ENCODE data around the gene INHBB.

The INHBB gene

GRCh38 chr2:120316071-120316470 lies 29.9 kb upstream of the INHBB start:
- no peak overlapping the region for H3K4me3 ChIP-seq (ENCODE audit: low read depth, low read length)
- TF ChIP-seq, protein P1, sequence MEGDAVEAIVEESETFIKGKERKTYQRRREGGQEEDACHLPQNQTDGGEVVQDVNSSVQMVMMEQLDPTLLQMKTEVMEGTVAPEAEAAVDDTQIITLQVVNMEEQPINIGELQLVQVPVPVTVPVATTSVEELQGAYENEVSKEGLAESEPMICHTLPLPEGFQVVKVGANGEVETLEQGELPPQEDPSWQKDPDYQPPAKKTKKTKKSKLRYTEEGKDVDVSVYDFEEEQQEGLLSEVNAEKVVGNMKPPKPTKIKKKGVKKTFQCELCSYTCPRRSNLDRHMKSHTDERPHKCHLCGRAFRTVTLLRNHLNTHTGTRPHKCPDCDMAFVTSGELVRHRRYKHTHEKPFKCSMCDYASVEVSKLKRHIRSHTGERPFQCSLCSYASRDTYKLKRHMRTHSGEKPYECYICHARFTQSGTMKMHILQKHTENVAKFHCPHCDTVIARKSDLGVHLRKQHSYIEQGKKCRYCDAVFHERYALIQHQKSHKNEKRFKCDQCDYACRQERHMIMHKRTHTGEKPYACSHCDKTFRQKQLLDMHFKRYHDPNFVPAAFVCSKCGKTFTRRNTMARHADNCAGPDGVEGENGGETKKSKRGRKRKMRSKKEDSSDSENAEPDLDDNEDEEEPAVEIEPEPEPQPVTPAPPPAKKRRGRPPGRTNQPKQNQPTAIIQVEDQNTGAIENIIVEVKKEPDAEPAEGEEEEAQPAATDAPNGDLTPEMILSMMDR (conservative IDR thresholded peaks at IDR 0.05; ENCODE audit: low read depth, low read length), result no peak
- DNase-seq (ENCODE audit: low read depth), result no peak

DNA sequence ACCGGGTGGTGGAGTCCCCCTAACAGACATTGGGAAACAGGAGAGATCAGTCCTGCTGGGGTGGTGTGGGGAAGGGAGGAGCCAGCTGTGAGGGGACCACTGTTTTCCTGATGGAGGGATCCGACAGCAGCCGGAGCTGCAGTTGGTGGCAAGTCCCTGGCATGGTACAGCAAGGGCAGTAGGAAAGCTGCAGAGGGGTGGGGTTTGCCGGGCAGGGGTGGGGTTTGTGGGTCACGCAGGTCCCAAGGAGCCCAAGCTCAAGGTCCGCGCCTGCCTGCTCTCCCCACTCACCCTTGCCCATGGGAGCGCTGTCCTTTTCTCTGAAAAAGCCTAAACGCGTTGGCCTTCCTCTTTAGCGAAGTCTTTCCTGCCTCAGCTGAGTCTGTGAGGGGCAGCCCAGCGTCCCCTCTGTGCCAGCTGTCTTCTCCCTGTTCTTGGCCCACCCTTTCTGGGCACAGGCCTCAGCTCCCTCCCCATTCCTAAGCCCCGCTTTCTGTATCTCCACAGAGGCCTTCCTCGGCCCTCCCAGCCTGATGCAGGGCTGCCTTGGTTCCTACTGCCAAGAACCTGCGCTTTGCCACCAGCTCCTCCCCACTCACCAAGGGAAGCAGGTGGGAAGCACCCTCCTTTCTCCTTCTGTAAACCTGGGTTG lies 29.3 kb upstream of the INHBB start:
- no peak overlapping the region for H3K4me3 ChIP-seq (ENCODE audit: low read depth, low read length)
- TF ChIP-seq, protein P1 (conservative IDR thresholded peaks at IDR 0.05; ENCODE audit: low read depth, low read length), result no peak
- no peak for DNase-seq (ENCODE audit: low read depth)

GRCh38 chr2:120317180-120317533 lies 28.8 kb upstream of the INHBB start:
- H3K4me3 ChIP-seq (ENCODE audit: low read depth, low read length), result no peak overlapping the region
- DNase-seq (ENCODE audit: low read depth), result no peak
- TF ChIP-seq, protein P1 (conservative IDR thresholded peaks at IDR 0.05; ENCODE audit: low read depth, low read length), result no peak

- TF ChIP-seq, protein P1 (conservative IDR thresholded peaks at IDR 0.05; ENCODE audit: low read depth, low read length), result no peak
These were observed 28.0 kb upstream of the INHBB start for GRCh38 chr2:120317916-120318315.

DNA sequence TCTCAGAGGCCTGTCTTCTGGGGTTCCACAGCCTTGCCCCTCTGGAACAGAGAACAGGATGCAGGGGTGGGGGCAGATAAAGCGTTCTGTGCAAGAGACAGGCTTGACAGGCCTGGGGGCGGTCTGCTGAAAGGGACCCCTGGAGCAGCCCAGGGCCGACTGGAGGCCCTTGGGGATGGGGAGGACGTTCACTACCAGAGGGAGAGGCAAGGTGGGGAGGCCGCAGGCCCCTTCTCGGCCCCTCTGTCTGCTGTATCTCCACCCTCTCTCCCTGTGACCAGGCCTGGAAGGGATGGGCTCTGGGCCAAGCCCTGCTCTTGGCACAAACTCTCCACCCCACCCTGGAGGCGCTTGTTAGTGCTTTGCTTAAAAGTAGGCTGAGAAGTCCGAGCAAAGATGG lies 27.3 kb upstream of the INHBB start:
- TF ChIP-seq, protein P1 (conservative IDR thresholded peaks at IDR 0.05; ENCODE audit: low read depth, low read length), result no peak
- H3K4me3 ChIP-seq (ENCODE audit: low read depth, low read length), result no peak overlapping the region
- DNase-seq (ENCODE audit: low read depth), result no peak

More at GRCh38 chr2:120317916-120318315, 28.0 kb upstream of the INHBB start:
- H3K4me3 ChIP-seq (ENCODE audit: low read depth, low read length), result no peak overlapping the region
- DNase-seq (ENCODE audit: low read depth), result no peak

DNA sequence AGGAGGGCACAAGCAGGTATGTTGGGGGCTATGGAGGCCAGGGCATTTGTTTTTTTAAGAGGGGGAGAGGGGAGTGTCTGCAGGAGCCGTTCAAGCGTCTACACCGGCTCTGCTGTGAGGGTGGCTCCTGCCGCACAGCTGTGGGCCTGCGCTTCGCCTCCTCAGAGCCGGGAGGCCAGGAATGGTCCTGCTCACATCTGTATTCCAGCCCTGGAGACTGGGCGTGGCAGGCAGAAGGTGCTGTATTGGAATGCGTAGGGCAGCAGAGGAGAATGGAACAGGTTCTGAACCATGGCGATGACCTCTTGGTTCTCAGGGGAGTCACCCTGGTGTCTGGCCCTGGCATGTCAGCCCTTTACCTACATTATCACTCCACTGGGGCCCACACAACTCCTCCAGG lies 26.8 kb upstream of the INHBB start:
- no peak for DNase-seq (ENCODE audit: low read depth)
- TF ChIP-seq, protein P1 (conservative IDR thresholded peaks at IDR 0.05; ENCODE audit: low read depth, low read length), result no peak
- H3K4me3 ChIP-seq (ENCODE audit: low read depth, low read length), result no peak overlapping the region

DNA sequence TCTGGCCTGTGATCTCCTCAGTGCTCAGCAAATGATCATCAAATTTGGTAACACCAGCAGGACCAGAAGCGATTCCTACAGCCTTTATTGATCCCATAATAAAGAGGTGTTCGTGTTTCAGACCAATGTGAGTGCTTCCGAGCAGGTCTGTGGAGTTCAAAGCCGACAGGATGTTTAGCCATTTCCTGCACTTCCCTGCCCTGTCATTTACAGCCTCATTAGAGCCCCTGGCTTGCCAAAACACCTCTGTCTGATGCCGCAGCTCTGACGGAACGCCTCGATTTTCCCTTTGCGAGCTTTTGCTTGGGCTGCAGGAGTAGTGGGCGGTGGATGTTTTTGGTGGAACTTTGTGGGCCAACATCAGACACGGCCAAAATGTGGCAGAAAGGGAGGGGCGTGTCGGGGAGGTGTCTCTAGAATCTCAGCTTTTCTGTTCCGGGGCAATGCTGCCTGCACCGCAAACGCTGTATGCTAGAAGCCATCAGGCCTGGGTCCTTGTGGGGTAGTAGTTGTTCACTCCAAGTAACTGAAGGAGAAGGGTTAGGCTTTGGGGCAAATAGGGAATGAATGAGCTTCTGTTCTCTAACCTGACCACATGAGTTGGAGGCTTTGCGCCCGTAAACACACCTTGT lies 26.1 kb upstream of the INHBB start:
- no peak for DNase-seq (ENCODE audit: low read depth)
- H3K4me3 ChIP-seq (ENCODE audit: low read depth, low read length), result no peak overlapping the region
- TF ChIP-seq, protein P1 (conservative IDR thresholded peaks at IDR 0.05; ENCODE audit: low read depth, low read length), result no peak

Data from choroid plexus epithelial cell (primary cell).